ENCODE results near the gene PPP3CA. TPM values are rescaled to one million over a fixed set of nuclear protein-coding genes. Genes with fewer than 3 reads are reported as not detected.
"Not testable (repeated sequence)": the region's sequence is repeated elsewhere in the genome, so short reads cannot be mapped to it uniquely, and the experiment has no call there.

PPP3CA gene
- total RNA-seq, 1 donor from 2014 or later, result 36.5 TPM

DNA sequence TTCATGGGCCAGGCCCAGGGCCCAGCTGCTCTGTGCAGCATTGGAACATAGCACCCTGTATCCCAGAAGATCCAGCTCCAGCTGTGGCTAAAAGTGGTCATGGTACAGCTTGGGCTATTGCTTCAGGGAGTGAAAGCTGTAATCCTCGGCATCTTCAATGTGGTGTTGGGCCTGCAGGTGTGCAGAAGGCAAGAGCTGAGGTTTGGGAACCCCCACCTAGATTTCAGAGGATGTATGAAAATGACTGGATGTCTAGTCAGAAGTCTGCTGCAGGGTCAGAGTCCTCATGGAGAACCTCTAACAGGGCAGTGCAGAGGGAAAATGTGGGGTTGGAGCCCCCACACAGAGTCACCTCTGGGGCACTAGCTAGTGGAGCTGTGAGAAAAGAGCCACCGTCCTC is 341.7 kb downstream of the PPP3CA start:
- H3K9me3 Mint-ChIP-seq (ENCODE audit: low read depth), result peaks cover 17% of the 10 kb centered on the region
- no peaks in the 10 kb centered on the region for H3K36me3 Mint-ChIP-seq (ENCODE audit: low read depth)
- TF ChIP-seq CTCF (IDR thresholded peaks at IDR 0.05), result no peak
- no peak overlapping the region for H3K4me3 Mint-ChIP-seq (ENCODE audit: unreplicated experiment)
- H3K4me1 Mint-ChIP-seq (ENCODE audit: low read depth), result peaks cover 16% of the 10 kb centered on the region
- no peaks in the 10 kb centered on the region for H3K27me3 Mint-ChIP-seq (ENCODE audit: low read depth)
- no peak for DNase-seq (ENCODE audit: low spot score)
- no peak overlapping the region for H3K27ac Mint-ChIP-seq (ENCODE audit: unreplicated experiment)

DNA sequence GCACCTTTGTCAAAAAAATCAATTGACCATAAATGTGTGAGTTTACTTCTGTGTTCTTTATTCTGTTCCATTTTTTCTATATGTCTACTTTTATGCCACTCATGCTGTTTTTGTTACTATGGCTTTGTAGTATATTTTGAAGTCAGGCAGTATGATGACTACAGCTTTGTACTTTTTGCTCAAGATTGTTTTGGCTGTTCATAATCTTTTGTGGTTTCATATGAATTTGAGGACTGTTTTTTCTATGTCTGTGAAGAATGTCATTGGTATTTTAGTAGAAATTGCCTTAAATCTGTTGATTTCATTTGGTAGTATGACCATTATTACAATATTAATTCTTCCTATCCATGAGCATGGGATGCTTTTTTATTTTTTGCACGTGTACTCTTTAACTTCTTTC is 346.8 kb downstream of the PPP3CA start:
- Mint-ChIP-seq H3K36me3 (ENCODE audit: low read depth) (peaks cover 2% of the 10 kb centered on the region), H3K4me3 (ENCODE audit: unreplicated experiment) (no peak overlapping the region), H3K9me3 (ENCODE audit: low read depth) (peaks cover 27% of the 10 kb centered on the region), H3K27ac (ENCODE audit: unreplicated experiment) (no peak overlapping the region), H3K27me3 (ENCODE audit: low read depth) (no peaks in the 10 kb centered on the region), H3K4me1 (ENCODE audit: low read depth) (no peaks in the 10 kb centered on the region)
- DNase-seq (ENCODE audit: low spot score), result no peak
- no peak for TF ChIP-seq CTCF (IDR thresholded peaks at IDR 0.05)

GRCh38 chr4:100995671-100996070 is 351.7 kb downstream of the PPP3CA start:
- Mint-ChIP-seq H3K4me3 (ENCODE audit: unreplicated experiment) (no peak overlapping the region), H3K9me3 (ENCODE audit: low read depth) (peaks cover 10% of the 10 kb centered on the region), H3K36me3 (ENCODE audit: low read depth) (peaks cover 2% of the 10 kb centered on the region), H3K27ac (ENCODE audit: unreplicated experiment) (no peak overlapping the region), H3K4me1 (ENCODE audit: low read depth) (peaks cover 10% of the 10 kb centered on the region), H3K27me3 (ENCODE audit: low read depth) (no peaks in the 10 kb centered on the region)
- TF ChIP-seq CTCF (IDR thresholded peaks at IDR 0.05), result no peak
- no peak for DNase-seq (ENCODE audit: low spot score)

DNA sequence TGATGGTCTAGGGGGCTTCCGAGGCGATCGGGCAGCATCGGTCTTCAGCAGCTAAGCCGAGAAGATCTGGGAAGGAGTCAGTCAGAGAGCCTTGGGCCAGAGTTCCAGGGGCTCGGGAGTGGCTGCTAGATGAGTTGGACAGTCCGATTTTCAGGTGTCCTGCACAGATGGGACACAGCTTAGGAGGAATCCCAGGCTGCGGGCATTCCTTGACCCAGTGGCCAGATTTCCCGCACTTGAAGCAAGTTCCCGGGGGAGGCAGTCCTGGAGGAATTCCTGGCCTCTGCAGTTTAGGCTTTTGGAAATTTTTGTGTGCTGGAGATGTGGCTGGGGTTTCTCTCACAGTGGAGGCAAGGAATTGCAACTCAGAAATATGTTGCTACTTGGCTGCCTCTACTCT is 352.3 kb downstream of the PPP3CA start:
- not testable (repeated sequence) for DNase-seq (ENCODE audit: low spot score); H3K27me3 Mint-ChIP-seq (ENCODE audit: low read depth); H3K4me3 Mint-ChIP-seq (ENCODE audit: unreplicated experiment); H3K27ac Mint-ChIP-seq (ENCODE audit: unreplicated experiment); H3K9me3 Mint-ChIP-seq (ENCODE audit: low read depth); H3K36me3 Mint-ChIP-seq (ENCODE audit: low read depth)
- peaks cover 10% of the 10 kb centered on the region for H3K4me1 Mint-ChIP-seq (ENCODE audit: low read depth)

DNA sequence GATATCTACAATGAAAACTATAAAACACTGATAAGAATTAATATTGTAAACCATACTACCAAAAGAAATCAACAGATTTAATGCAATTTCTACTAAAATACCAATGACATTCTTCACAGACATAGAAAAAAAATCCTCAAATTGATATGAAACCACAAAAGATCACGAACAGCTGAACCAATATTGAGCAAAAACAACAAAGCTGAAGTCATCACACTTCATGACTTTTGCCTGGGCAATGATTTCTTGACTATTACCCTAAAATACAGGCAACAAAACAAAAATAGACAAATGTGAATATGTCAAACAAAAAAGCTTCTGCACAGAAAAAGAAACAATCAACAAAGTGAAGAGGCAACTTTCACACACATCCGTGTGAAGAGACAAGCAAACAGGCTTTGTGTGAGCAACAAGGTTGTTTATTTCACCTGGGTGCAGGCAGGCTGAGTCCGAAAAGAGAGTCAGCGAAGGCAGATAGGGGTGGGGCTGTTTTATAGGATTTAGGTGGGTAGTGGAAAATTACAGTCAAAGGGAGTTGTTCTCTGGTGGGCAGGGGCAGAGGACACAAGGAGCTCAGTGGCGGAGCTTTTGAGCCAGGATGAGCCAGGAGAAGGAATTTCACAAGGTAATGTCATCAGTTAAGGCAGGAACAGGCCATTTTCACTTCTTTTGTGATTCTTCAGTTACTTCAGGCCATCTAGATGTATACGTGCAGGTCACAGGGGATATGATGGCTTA is 355.8 kb downstream of the PPP3CA start:
- not testable (repeated sequence) for H3K36me3 Mint-ChIP-seq (ENCODE audit: low read depth); DNase-seq (ENCODE audit: low spot score); H3K9me3 Mint-ChIP-seq (ENCODE audit: low read depth); H3K4me3 Mint-ChIP-seq (ENCODE audit: unreplicated experiment); H3K27me3 Mint-ChIP-seq (ENCODE audit: low read depth)
- Mint-ChIP-seq H3K27ac (ENCODE audit: unreplicated experiment) (peak overlapping the region; percentile 22), H3K4me1 (ENCODE audit: low read depth) (peaks cover 26% of the 10 kb centered on the region)

DNA sequence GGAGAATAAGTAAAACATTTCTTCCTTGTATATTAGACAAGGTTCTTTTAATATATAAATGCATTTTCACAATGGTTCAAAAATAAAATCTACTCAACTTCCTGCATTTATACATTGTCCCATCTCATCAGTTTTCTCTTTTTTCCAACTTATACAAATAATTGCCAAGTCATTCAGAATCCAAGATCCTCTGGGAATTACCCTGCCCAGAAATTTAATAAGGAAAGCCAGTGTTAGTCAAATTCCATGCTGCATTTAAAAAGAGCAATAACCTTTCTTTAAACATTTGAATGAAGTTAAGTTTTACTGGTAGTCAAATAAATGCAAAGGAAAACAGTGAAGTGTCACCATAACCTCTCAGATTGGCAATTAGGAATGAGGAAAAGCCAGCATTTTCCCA is 357.9 kb downstream of the PPP3CA start:
- Mint-ChIP-seq H3K27me3 (ENCODE audit: low read depth) (no peaks in the 10 kb centered on the region), H3K4me3 (ENCODE audit: unreplicated experiment) (no peak overlapping the region)

More for the DNA sequence above, 357.9 kb downstream of the PPP3CA start:
- no peaks in the 10 kb centered on the region for H3K36me3 Mint-ChIP-seq (ENCODE audit: low read depth)
- H3K9me3 Mint-ChIP-seq (ENCODE audit: low read depth), result no peaks in the 10 kb centered on the region
- DNase-seq (ENCODE audit: low spot score), result no peak
- no peak overlapping the region for H3K27ac Mint-ChIP-seq (ENCODE audit: unreplicated experiment)
- TF ChIP-seq CTCF (IDR thresholded peaks at IDR 0.05), result no peak
- peaks cover 44% of the 10 kb centered on the region for H3K4me1 Mint-ChIP-seq (ENCODE audit: low read depth)

Measured in chondrocyte (in vitro differentiated cells).